DOHH2 (cell line): ENCODE results near the gene NUDT4.

Experiments used
- CTCF ChIP-seq: fragments of 200-600 bp; sonication (generic); IDR thresholded peaks from one replicate; pipeline ENCODE4 v1.5.1; 2014; ENCODE audit warnings: antibody characterized with exemption, mild to moderate bottlenecking, low read depth, low read length; ENCODE audit not compliant: poor library complexity, severe bottlenecking
- EZH2phosphoT487 ChIP-seq: fragments of 200-600 bp; sonication (generic); IDR thresholded peaks from 2 replicates; pipeline ENCODE4 v1.6.1; 2017; ENCODE audit warnings: borderline replicate concordance, mild to moderate bottlenecking, antibody characterized with exemption, low read length, moderate library complexity, mixed read lengths

- no peak for TF ChIP-seq CTCF
- TF ChIP-seq EZH2phosphoT487 = no peak
These were observed 63.4 kb downstream of the NUDT4 start for GRCh38 chr12:93441081-93441616.
